Measurements from ENCODE around the gene HPCA.
A peak's percentile ranks its signal among the peaks of the same experiment; 100 is the strongest.

DNA sequence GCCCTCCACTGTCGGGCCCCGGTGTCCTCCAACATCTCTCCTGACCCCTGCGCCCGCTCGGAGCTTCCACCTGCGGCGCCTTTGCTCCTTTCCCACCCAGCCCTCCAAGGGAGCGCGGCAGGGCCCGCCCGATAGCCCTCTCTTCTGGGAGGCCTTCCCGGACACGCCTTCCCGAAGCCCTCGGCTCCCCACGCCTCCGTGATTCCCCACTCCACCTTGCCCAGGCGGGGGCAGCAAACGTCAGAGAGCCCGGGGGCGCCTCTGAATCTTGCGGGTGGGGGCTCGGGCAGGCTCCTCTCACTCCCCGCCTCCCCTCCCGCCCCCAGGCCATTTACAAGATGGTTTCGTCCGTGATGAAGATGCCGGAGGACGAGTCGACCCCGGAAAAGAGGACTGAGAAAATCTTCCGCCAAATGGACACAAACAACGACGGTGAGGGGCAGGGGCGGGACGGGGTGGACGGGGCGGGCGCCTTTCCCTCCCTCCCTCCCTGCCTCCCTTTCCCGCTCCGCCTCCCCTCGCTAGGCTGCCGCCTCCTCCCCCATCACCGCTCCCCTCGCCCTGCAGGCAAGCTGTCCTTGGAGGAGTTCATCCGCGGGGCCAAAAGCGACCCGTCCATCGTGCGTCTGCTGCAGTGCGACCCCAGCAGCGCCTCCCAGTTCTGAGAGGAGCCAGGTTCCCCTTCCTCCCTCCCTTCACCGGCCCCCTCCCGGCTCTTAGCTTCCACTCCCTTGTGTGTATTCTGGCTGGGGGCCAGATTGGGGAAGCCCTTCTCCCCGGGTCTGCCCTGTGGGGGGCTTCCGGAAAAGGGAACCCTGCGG is 7.1 kb downstream of the HPCA start:
- TF ChIP-seq EZH2 (IDR thresholded peaks at IDR 0.05): no peak
- TF ChIP-seq POLR2AphosphoS5 (IDR thresholded peaks at IDR 0.05; ENCODE audit: borderline replicate concordance, low read depth, low read length): peak; percentile 59; the same call in 1 of the 2 replicates
- TF ChIP-seq FOXP2 (optimal IDR thresholded peaks at IDR 0.05; ENCODE audit: control extremely low read depth, extremely low read length, insufficient read depth): no peak

Measured in SK-N-MC (cell line).